Upper lobe of right lung (tissue), 1 donor: ENCODE data around the gene IL1R1. TPM values are rescaled to one million over a fixed set of nuclear protein-coding genes. Genes with fewer than 3 reads are reported as not detected.

ENCODE experiments used
- ATAC-seq: fragments of 200-7000 bp; cut with Tn5 transposase; one replicate; pipeline ENCODE4 v1.9.1; 2020; ENCODE audit warnings: mild to moderate bottlenecking, moderate library complexity
- DNase-seq: peaks from one replicate; pipeline ENCODE4 v3.0.0-alpha.2; 2020
- H3K27ac ChIP-seq: fragments of 200-600 bp; one replicate; pipeline ENCODE4 v1.8.0; 2022
- H3K27me3 ChIP-seq: fragments of 200-600 bp; one replicate; pipeline ENCODE4 v1.8.0; 2022; ENCODE audit warnings: mild to moderate bottlenecking
- H3K36me3 ChIP-seq: fragments of 200-600 bp; one replicate; pipeline ENCODE4 v1.8.0; 2022
- H3K4me1 ChIP-seq: fragments of 200-600 bp; one replicate; pipeline ENCODE4 v1.8.0; 2022
- H3K4me3 ChIP-seq: fragments of 200-600 bp; one replicate; pipeline ENCODE4 v1.8.0; 2022; ENCODE audit warnings: mild to moderate bottlenecking
- H3K9me3 ChIP-seq: fragments of 200-600 bp; one replicate; pipeline ENCODE4 v1.8.0; 2022
- intact Hi-C: fragments of 100-400 bp; cut with DNase I; formaldehyde crosslinking; loops from one replicate; pipeline ENCODE4 v1.11.0; 2022
- total RNA-seq: library from RNA; stranded (reverse); fragmentation: NEBNext Ultra II Directional; extraction: Animal tissue kit (Norgen Biotek cat#: 25700); gene quantifications from one replicate; pipeline ENCODE4 v1.2.1, GENCODE V29; 2021
- TF ChIP-seq, protein P1 (sequence below): fragments of 200-600 bp; IDR thresholded peaks from one replicate; pipeline ENCODE4 v1.8.0; 2022; ENCODE audit warnings: antibody characterized with exemption
- donor health status: DM: no; HTN: yes; CAD: no; lungs with severe emphysema.

IL1R1 gene
- total RNA-seq, 1 donor from 2014 or later: 196 TPM

DNA sequence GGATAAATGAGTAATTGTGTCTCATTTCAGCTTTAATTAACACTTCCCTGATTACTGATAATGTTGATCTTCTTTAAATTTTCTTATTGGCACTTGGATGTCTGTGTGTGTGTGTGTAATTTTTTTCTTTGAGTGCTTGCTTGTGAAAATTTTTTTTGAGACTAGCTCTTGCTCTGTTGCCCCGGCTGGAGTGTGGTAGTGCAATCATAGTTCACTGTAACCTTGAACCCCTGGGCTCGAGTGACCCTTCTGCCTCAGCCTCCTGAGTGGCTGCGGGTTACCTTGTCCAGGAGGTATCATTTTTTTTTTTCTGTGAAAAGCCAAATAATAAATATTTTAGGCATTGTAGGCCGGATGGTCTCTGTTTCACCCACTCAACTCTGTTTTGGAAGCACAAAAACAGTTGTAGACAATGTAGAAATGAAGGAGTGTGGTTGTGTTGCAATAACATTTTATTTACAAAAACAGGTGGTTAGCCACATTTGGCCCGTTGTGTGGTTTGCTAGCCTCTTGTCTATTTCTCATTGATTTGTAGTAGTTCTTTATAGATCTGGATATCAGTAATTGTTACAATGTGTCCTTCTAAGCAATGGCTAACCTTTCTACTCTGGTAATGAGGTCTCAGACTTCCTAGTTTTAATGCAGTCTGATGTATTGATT is 52.2 kb downstream of the IL1R1 start:
- DNase-seq (no peak), ATAC-seq (no peak)
- Histone ChIP-seq H3K9me3 (no peaks in the 10 kb centered on the region), H3K4me1 (no peaks in the 10 kb centered on the region), H3K36me3 (no peaks in the 10 kb centered on the region), H3K27me3 (no peaks in the 10 kb centered on the region), H3K27ac (no peak overlapping the region), H3K4me3 (no peak overlapping the region)
- TF ChIP-seq, protein P1, sequence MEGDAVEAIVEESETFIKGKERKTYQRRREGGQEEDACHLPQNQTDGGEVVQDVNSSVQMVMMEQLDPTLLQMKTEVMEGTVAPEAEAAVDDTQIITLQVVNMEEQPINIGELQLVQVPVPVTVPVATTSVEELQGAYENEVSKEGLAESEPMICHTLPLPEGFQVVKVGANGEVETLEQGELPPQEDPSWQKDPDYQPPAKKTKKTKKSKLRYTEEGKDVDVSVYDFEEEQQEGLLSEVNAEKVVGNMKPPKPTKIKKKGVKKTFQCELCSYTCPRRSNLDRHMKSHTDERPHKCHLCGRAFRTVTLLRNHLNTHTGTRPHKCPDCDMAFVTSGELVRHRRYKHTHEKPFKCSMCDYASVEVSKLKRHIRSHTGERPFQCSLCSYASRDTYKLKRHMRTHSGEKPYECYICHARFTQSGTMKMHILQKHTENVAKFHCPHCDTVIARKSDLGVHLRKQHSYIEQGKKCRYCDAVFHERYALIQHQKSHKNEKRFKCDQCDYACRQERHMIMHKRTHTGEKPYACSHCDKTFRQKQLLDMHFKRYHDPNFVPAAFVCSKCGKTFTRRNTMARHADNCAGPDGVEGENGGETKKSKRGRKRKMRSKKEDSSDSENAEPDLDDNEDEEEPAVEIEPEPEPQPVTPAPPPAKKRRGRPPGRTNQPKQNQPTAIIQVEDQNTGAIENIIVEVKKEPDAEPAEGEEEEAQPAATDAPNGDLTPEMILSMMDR: no peak
- intact Hi-C loops: no loop called here

DNA sequence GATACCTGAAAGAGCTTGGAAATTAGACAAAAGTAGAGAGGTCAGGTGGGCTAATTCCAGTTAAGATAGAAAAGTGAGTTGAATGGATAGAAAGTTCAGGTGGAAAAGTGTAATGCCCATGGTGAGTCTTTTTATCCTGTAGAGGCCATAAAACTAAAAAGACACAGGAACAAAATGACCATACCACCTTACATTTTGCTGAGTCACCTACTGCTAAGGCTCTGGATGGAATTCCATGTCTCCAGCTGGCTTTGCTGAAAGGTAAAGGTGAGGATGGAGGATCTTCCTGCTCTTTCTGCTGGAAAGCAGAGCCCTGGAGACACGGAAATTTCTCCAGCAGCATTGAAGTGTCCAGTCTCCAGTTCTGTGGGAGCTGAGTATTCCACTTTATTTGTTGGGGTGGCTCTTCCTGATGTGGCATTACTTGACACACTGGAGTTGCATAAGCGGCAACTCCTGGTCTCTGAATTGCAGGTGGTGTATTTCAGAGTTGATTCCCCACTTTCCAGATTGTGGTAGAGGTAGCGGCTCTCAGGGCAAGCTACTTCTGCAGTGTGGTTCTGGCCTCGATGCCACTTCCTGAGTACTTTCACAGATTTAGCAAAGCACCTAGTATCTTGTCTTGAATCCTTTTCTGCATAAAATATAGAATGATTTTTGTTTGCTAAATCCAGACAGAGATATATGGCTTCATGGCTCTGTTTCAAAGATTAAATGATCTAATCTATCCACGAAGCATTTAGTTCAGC is 55.0 kb downstream of the IL1R1 start:
- no peak overlapping the region for H3K4me3 ChIP-seq
- no peaks in the 10 kb centered on the region for H3K36me3 ChIP-seq
- no peaks in the 10 kb centered on the region for H3K9me3 ChIP-seq
- TF ChIP-seq, protein P1: no peak
- H3K27ac ChIP-seq: no peak overlapping the region
- no peak for DNase-seq
- no peaks in the 10 kb centered on the region for H3K27me3 ChIP-seq
- intact Hi-C loops: no loop called here
- ATAC-seq: no peak
- H3K4me1 ChIP-seq: no peaks in the 10 kb centered on the region

DNA sequence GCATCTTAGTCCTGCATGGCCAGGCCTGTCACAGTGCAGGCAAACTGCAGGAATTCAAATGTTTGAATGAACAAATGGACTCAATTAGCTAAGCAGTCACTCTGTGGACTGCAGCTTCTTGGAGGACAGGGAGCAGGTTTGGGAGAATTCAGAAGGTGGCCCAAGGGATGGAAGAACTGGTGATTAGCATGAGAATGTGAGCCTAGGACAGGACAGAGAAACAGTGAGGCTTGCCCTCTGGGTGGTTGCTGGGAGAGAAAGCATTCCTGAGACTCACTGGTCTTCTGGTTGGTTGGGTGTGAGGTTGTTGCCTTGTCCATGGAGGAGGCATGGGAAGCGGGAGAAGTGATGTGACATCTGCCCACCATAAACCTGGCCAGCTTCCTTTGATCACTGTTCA is 58.0 kb downstream of the IL1R1 start:
- intact Hi-C loops: no loop called here
- H3K4me1 ChIP-seq: no peaks in the 10 kb centered on the region
- TF ChIP-seq, protein P1: no peak

DNA sequence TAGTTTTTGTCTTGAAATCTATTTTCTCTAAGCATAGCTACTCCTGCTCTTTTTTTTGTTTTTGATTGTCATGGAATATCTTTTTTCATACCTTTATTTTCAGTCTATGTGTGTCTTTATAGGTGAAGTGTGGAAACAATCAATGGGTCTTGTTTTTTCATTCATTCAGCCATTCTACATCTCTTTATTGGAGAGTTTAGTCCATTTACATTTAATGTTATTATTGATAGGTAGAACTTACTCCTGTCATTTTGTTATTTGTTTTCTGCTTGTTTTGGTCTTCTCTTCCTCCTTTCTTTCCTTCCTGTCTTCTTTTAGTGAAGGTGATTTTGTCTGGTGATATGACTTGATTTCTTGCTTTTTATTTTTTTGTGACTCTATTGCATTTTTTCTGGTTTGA is 62.1 kb downstream of the IL1R1 start:
- H3K4me1 ChIP-seq: no peaks in the 10 kb centered on the region
- H3K36me3 ChIP-seq: no peaks in the 10 kb centered on the region
- intact Hi-C loops: no loop called here
- H3K9me3 ChIP-seq: no peaks in the 10 kb centered on the region
- DNase-seq (no peak), ATAC-seq (no peak)
- H3K27me3 ChIP-seq: no peaks in the 10 kb centered on the region
- TF ChIP-seq, protein P1: no peak
- H3K4me3 ChIP-seq: no peak overlapping the region
- no peak overlapping the region for H3K27ac ChIP-seq

More for the DNA sequence above, 58.0 kb downstream of the IL1R1 start:
- ATAC-seq (no peak), DNase-seq (no peak)
- Histone ChIP-seq H3K27ac (no peak overlapping the region), H3K9me3 (no peaks in the 10 kb centered on the region), H3K4me3 (no peak overlapping the region), H3K36me3 (no peaks in the 10 kb centered on the region), H3K27me3 (no peaks in the 10 kb centered on the region)

DNA sequence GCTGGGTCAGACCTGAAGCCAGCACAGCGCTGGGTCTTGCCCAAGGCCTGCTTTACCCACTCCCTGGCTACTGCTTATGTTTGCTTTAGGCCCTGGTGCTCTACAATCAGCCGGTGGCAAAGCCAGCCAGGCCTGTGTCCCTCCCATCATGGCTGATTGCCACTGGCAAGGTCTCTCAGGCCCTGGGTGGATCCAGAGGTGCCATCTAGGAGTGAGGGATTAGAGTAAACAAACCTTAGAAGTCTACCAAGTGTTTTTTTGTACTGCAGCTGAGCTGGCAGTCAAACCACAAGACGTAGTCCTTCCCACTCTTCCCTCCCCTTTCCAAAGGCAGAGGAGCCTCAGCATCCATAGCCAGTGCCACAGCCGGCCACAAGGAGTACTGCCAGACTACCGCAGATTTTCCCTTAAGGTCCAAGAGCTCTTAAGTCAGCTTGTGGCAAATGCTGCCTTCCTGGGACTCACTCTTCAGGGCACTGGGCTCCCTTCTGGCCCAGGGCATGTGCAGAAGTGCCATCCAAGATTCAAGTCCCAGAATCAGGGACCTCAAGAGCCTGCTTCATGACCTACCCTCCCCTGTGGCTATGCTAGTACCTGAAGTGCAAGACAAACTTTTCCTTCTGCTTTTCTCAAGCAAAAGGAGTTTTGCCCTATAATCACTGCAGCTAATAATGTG is 64.3 kb downstream of the IL1R1 start:
- TF ChIP-seq, protein P1: no peak
- DNase-seq (no peak), ATAC-seq (peak; percentile 69)
- H3K27me3 ChIP-seq: no peaks in the 10 kb centered on the region
- no peaks in the 10 kb centered on the region for H3K9me3 ChIP-seq
- no peak overlapping the region for H3K27ac ChIP-seq
- no peaks in the 10 kb centered on the region for H3K4me1 ChIP-seq
- no peaks in the 10 kb centered on the region for H3K36me3 ChIP-seq
- H3K4me3 ChIP-seq: no peak overlapping the region
- intact Hi-C loops: no loop called here
